Chondrocyte (in vitro differentiated cells): ENCODE results near the gene SLC44A1. TPM values are rescaled to one million over a fixed set of nuclear protein-coding genes. Genes with fewer than 3 reads are reported as not detected.
"Not testable (repeated sequence)": the region's sequence is repeated elsewhere in the genome, so short reads cannot be mapped to it uniquely, and the experiment has no call there.

ENCODE experiments used
- DNase-seq: peaks from one replicate; pipeline ENCODE4 v3.0.0; 2021; ENCODE audit warnings: mixed read lengths, low spot score
- H3K27ac Mint-ChIP-seq: one replicate; pipeline ENCODE4 v1.8.0; 2021; ENCODE audit warnings: mild to moderate bottlenecking, moderate library complexity, mixed read lengths; ENCODE audit not compliant: unreplicated experiment
- H3K27me3 Mint-ChIP-seq: 2 replicates; pipeline ENCODE4 v1.8.0; 2021; ENCODE audit warnings: low read depth, mixed read lengths
- H3K36me3 Mint-ChIP-seq: 2 replicates; pipeline ENCODE4 v1.8.0; 2021; ENCODE audit warnings: low read depth, mixed read lengths
- H3K4me1 Mint-ChIP-seq: 2 replicates; pipeline ENCODE4 v1.8.0; 2021; ENCODE audit warnings: low read depth, mild to moderate bottlenecking, mixed read lengths
- H3K4me3 Mint-ChIP-seq: one replicate; pipeline ENCODE4 v1.8.0; 2021; ENCODE audit warnings: mild to moderate bottlenecking, moderate library complexity, mixed read lengths; ENCODE audit not compliant: unreplicated experiment
- H3K9me3 Mint-ChIP-seq: 2 replicates; pipeline ENCODE4 v1.8.0; 2021; ENCODE audit warnings: low read depth, mixed read lengths
- total RNA-seq: library from RNA; stranded (reverse); gene quantifications from 3 replicates; pipeline ENCODE4 v1.2.1, GENCODE V29; 2021
- TF ChIP-seq, protein P1 (sequence below): fragments of 200-600 bp; sonication (generic); IDR thresholded peaks from 2 replicates; pipeline ENCODE4 v1.5.0; 2021; ENCODE audit warnings: antibody characterized with exemption, mild to moderate bottlenecking, moderate library complexity

The SLC44A1 gene
- total RNA-seq, 1 donor from 2014 or later, result 17.1 TPM

DNA sequence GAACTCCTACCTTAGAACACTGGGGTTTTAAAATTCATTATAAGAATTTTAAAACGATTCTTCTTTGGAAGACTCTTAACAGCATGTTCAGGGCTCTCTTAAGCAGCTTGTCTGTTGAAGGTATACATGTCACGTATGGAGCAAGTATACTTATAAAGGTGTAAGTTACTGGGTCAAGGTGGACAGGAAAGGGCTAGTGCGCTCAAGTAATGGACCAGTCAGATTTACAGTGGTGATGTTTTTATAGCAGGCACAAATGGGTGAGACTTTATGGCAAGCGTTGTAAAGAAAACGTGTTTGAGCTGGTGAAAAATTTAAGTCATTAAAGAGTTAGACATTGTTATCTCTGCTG, 7.9 kb downstream of the SLC44A1 start:
- Mint-ChIP-seq H3K27ac (no peak overlapping the region), H3K27me3 (no peaks in the 10 kb centered on the region), H3K4me3 (no peak overlapping the region), H3K9me3 (no peaks in the 10 kb centered on the region), H3K36me3 (no peaks in the 10 kb centered on the region), H3K4me1 (no peaks in the 10 kb centered on the region)
- TF ChIP-seq, protein P1, sequence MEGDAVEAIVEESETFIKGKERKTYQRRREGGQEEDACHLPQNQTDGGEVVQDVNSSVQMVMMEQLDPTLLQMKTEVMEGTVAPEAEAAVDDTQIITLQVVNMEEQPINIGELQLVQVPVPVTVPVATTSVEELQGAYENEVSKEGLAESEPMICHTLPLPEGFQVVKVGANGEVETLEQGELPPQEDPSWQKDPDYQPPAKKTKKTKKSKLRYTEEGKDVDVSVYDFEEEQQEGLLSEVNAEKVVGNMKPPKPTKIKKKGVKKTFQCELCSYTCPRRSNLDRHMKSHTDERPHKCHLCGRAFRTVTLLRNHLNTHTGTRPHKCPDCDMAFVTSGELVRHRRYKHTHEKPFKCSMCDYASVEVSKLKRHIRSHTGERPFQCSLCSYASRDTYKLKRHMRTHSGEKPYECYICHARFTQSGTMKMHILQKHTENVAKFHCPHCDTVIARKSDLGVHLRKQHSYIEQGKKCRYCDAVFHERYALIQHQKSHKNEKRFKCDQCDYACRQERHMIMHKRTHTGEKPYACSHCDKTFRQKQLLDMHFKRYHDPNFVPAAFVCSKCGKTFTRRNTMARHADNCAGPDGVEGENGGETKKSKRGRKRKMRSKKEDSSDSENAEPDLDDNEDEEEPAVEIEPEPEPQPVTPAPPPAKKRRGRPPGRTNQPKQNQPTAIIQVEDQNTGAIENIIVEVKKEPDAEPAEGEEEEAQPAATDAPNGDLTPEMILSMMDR, result no peak
- DNase-seq, result no peak

DNA sequence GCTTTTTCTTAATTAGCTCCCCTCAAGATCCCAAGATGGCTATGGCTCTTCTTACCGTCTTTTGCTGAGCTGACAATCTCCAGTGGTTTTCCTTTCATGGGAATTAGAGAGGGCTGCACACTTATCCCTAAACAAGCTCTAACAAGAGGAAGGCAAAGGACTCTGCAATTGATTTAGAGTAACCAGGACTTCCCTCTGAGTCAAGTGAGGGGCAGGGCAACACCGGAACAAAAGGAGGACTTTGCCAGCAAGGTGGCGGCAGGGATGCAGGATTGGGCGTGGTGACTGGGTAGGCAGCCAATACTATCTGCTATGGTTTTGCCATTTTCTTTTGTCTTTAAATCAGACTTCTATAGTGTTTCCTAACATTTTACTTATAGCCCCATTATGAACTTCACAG, 9.8 kb downstream of the SLC44A1 start:
- Mint-ChIP-seq H3K9me3 (no peaks in the 10 kb centered on the region), H3K4me1 (peaks cover 6% of the 10 kb centered on the region), H3K4me3 (no peak overlapping the region), H3K27me3 (no peaks in the 10 kb centered on the region), H3K27ac (no peak overlapping the region), H3K36me3 (no peaks in the 10 kb centered on the region)
- no peak for DNase-seq
- TF ChIP-seq, protein P1, result no peak

DNA sequence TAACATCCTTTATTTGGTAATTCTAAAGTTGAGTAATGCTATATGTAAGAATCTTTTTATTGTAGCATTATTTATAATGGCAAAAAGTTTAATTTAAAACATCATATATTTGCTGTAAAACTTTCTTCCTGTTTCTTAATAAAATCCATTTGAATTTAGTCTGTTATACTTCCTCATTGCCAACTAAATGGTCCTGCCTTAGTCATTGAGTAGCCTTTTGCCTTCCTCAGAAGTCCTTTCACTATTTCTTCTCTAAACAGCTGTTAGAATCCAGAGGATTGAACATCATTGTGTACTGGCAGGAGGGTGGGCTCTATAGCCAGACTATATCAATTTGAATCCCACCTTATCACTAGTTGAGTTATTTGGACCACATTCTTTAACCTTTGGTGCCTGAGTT, 11.0 kb downstream of the SLC44A1 start:
- Mint-ChIP-seq H3K27ac (no peak overlapping the region), H3K4me3 (no peak overlapping the region), H3K4me1 (peaks cover 17% of the 10 kb centered on the region), H3K9me3 (no peaks in the 10 kb centered on the region), H3K36me3 (no peaks in the 10 kb centered on the region), H3K27me3 (no peaks in the 10 kb centered on the region)
- DNase-seq, result no peak
- TF ChIP-seq, protein P1, result no peak

DNA sequence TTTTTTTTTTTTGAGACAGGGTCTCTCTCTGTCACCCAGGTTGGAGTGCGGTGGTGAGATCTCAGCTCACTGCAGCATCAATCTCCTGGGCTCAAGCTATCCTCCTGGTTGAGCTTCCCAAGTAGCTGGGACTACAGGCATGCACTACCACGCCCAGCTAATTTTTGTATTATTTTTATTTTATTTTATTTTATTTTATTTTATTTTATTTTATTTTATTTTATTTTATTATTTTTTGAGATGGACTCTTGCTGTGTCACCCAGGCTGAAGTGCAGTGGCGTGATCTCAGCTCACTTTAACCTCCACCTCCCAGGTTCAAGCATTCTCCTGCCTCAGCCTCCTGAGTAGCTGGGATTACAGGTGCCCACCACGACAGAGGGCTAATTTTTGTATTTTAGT, 12.1 kb downstream of the SLC44A1 start:
- not testable (repeated sequence) for H3K36me3 Mint-ChIP-seq, H3K27ac Mint-ChIP-seq, DNase-seq, H3K27me3 Mint-ChIP-seq, H3K4me3 Mint-ChIP-seq, H3K9me3 Mint-ChIP-seq
- H3K4me1 Mint-ChIP-seq, result peaks cover 17% of the 10 kb centered on the region

DNA sequence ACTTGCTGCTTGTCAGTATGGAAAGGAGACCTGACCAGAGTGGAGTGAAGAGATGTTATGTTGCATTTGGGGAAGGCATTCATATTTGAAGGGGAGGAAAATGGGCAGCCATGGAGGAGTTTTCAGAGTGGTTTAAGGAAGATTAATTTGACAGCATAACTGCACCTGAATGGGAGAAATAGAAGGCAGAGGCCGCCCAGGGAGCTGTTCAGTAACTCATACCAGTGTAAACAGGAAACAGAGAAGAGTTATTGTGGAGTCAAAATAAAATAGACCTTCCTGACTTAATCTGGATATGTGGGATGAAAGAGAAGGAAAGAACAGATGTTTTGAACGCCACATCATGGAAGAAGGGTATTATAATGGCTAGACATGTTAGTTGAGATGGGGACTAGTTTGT, 13.4 kb downstream of the SLC44A1 start:
- H3K27ac Mint-ChIP-seq, result no peak overlapping the region
- TF ChIP-seq, protein P1, result no peak
- no peak for DNase-seq
- H3K9me3 Mint-ChIP-seq, result no peaks in the 10 kb centered on the region
- H3K36me3 Mint-ChIP-seq, result no peaks in the 10 kb centered on the region
- no peaks in the 10 kb centered on the region for H3K27me3 Mint-ChIP-seq
- H3K4me1 Mint-ChIP-seq, result peaks cover 17% of the 10 kb centered on the region
- no peak overlapping the region for H3K4me3 Mint-ChIP-seq

DNA sequence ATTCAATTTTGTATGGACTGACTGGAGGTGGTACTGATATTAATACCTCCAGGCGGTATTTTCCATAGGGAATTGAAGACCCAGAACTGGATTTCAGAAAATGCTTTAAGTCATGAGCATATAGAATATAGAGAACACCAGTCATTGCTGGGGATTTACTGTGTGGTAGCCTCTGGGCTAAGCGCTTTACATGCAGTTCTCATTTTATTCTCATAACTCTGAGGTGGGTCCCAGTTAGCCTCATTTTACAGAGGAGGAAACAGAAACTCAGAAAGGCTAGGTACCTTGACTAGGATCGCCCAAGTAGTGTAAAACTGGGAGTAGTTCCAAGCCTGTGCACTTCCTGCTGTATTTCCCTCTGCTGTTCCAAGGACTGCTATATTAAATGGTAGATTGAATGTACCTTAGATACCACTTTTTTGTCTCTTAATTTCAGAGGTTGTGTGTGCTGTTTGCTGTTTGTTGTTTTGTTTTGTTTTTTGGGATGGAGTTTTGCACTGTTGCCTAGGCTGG, 13.8 kb downstream of the SLC44A1 start:
- H3K36me3 Mint-ChIP-seq, result no peaks in the 10 kb centered on the region
- peaks cover 17% of the 10 kb centered on the region for H3K4me1 Mint-ChIP-seq
- H3K9me3 Mint-ChIP-seq, result no peaks in the 10 kb centered on the region
- TF ChIP-seq, protein P1, result no peak
- no peak overlapping the region for H3K27ac Mint-ChIP-seq
- no peaks in the 10 kb centered on the region for H3K27me3 Mint-ChIP-seq
- no peak overlapping the region for H3K4me3 Mint-ChIP-seq
- DNase-seq, result no peak
